GF-D8 (cell line): ENCODE data around the gene PLOD3.

Source experiments
- DNase-seq: peaks from one replicate; lab custom pipeline; 2025; lab: John Stamatoyannopoulos, UW

Gene PLOD3

DNA sequence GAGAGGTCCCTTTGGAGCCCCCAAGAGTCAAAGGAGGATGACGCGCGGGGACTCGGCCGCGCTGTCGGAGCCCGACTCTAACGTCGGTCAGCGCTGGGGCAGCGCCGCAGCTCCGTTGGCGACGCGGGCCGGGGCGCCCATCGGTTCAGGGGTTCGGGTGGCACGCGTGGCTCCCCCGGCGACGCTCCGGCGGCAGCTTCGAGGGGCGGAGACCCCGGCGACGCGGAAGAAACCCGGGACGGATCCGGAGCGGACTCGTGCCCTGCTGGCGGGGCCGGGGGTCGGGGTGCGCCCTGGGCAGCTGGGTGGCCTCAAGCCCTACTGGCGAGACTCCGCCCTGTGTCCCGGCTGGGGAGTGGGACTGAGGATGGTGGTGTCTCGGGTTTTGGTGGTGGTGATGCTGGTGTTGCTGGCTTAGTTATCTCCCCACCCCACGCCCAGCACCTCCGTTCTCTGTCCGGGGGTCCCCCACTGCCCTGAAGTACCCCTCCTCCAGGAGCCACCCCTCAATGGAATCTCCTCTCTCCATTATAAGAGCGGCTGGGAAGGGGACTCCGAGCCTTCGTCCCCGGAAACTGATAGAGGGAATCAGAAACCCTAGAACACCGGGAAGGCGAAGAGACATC lies 37.1 kb downstream of the PLOD3 start, which contains the start of gene NAT16:
TSS of gene NAT16 (minus strand) at position 164 of the 626 bp plus-strand sequence. CDS start 5,486 bp downstream, outside the sequence.
- DNase-seq = no peak

DNA sequence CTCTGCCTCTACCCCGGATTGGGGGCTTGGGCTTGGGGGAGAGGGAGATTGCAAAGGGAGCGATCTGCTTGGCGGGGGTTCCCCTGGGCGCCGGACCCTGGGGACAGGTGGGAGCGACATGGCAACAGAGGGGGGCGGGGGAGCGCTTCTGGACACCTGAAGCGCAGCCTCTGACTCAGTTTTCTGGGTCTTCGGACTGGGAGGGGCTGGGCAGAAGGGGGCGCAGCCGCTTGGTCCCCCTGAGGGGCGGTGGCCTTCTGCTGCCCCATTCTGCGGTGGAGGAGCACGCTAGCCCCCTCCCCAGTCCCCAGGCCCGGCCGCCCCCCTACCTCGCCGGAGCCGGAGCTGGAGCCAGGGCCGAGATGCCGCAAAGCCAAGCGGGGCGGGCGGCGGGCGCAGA lies 37.7 kb downstream of the PLOD3 start:
- DNase-seq = no peak

DNA sequence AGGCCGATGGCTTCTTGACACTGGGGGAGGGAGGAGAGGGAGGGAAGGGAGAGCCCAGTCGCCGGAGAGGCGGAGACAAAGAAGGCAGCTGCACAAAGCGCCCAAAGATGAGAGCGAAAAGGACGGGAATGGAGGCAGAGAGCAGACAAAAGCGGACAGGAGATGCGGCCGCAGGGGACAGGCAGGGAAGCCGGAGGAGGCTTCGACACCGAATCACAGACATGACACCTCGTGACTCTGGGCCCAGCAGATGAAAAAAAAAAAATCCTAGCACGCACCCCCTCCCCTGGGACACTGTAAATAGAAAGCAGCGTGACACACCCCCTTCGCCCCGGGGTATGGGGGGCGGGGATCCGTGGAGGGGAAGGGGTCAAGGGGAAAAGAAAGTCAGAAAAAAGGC lies 38.3 kb downstream of the PLOD3 start:
- no peak for DNase-seq

DNA sequence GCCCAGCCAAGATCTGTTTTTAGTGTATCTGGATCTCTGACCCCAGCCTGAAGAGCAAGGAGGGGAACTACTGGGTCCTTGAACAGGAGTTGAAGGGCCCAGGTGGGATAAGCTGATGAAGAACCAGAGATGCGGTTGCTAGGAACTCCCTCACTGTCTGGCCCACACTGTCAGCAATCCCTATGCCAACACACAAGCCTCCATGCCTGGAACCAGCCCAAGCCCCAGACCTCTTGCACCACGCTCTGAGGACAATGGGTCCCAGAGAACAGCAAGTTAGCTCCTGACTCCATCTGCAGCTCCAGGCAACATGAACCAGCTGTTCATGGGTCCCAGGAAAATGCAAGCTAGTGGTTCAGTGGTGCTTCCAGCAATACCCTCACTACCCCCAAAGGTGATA lies 39.7 kb downstream of the PLOD3 start:
- DNase-seq = no peak

DNA sequence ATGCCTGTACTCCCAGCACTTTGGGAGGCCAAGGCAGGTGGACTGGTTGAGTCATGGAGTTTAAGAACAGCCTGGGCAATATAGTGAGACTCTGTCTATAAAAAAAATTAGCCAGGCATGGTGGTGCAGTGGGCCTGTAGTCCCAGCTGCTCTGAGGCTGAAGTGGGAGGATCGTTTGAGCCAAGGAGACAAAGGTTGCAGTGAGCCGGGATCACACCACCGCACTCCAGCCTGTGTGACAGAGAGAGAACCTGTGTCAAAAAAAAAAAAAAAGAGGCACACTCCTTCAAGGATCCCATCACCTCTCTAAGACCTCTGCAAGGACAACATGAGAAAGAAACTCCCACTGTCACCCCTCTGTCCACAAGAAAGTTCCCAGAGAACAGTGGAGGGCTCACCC lies 41.7 kb downstream of the PLOD3 start:
- DNase-seq = no peak

DNA sequence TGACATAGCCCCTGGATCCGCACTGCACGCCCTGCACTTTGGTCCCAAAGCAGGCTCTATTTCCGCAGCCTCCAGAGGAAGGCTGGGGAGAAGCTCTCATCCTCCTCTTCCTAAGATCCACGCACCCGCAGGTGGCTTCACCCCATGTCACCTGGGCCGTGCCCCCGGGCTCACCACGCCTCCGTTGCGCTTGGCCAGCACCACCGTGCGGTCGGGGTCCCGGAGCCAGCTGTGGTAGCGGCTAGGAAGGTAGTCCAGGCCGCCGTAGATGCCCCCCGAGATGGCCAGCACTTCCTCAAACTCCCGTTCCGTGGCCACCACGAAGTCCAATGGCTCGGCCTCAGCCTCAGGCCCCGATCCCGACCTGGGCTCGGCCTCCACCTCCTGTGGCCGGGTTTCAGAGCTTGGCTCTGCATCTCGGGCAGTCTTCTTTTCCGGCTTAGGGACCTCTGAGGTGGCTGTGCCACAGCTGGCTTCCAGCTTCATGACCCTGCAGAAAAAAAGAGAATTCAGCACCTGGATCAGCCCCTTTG lies 43.0 kb downstream of the PLOD3 start:
- DNase-seq = no peak

DNA sequence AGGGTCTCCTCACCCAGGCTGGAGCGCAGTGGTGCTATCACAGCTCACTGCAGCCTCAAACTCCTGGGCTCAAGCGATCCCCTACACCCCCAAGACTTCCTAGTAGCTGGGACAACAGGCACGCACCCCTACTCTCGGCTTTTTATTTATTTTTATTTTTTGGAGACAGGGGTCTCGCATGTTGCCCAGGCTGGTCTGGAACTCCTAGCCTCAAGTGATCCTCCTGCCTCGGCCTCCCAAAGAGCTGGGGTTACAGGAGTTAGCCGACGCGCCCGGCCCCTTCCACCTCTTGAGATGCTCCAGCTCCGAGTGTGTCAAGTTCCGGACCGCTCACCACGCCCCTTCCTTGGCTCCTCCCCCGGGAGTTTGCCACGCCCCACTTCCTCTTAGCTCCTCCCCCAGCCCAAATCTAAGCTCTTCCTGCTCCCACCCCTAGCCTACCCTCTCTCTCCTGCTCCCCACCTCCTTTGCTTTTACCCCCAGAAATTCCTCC lies 43.6 kb downstream of the PLOD3 start:
- DNase-seq = no peak

DNA sequence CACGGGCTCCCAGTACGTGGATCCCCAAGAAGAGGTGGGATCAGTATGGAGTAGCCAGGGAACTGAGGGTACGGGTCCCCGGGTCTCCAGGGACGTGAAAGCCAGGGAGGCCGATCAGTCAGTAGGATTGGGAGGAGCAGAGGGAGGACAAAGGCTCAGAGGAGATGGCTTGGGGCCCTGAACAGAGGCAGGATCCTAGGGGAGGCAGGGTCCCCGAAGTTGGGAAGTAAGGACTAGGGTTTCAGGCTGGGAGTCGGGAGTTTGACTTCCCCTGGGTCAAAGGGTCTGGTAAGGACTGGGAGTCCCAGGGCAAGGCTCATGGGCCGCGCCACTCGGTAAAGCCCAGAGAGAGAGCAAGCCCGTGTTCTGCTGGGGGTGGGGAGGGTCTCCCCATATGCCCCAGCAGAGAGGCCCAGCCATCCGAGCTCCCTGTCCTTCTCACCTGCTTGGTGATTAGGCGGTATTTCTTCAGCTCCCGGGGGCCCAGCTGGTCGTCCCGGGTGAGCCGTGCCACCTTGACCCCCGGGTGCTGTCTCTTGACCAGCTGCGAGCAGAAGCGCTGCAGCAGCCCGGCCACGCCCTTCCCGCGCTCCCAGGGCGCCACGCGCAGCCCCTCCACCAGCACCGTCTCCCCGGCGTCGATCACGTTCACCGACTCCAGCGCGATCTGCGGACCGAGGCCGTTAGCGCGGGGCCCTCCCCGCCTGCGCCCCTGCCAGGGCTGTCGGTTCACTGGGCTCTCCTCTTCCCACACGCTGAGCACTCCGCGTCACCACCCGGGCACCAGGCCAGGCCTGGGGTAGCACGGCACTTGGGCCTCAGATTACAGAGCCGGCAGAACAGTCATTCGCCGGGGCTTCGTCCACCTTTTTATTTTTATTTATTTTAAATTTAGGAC lies 44.3 kb downstream of the PLOD3 start:
- no peak for DNase-seq

DNA sequence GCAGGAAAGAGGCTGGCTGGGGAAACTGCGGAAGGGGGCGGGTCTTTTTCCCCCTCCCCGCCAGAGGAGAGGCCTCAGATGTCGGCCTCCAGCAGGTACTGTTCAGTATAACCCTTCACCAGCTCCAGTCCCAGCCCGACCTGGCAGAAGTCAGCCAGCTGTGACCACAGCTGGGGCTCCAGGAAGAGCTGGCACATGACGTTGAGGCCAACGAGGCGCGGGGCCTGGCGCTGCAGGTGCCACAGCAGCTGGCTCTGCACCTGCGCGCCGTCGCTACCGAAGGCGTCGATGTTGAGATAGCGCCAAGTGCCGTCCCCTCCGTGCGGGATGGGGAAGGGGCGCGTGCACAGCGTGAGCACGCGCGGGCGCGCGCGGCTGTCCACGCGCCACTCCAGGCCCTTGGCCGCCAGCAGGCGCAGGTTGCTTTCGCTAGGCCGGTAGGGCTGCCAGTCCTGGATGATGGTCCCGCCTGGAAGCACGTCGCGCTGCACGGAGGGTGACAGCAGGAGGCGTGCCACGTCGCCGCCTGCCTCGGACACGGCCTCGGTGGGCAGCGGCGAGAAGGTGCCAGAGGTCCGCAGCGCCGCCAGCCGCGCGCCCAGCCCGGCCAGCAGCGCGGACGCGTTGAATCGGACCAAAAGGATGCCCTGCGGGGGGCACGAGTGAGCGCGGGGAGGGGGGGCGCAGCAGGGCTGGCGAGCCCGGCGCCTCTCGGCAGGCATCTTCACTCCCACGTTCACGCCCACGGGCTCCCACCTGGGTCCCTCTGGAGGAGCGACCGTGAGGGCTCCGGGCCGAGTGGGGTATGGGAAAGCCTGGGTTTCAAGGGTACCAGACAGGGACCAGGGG lies 45.2 kb downstream of the PLOD3 start:
- DNase-seq = no peak

DNA sequence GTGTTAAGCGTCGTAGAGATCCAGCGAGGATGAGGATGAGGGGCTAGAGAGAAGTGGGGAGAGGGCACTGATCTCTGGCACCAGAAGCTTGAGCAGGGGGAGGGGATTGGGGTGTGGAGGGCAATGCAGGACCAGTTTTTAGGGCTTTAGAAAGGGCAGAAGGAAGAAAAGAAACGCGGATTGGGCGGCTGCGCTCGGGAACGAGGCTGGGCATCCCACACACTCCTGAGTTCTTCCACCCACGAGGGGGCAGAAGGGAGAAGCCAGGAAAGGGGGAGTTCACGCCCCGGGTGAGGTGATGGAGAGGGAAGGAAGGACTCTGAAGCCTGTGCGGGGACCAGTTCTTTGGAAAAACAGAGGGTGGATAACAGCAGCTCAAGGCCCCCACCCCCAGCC lies 45.9 kb downstream of the PLOD3 start:
- no peak for DNase-seq

DNA sequence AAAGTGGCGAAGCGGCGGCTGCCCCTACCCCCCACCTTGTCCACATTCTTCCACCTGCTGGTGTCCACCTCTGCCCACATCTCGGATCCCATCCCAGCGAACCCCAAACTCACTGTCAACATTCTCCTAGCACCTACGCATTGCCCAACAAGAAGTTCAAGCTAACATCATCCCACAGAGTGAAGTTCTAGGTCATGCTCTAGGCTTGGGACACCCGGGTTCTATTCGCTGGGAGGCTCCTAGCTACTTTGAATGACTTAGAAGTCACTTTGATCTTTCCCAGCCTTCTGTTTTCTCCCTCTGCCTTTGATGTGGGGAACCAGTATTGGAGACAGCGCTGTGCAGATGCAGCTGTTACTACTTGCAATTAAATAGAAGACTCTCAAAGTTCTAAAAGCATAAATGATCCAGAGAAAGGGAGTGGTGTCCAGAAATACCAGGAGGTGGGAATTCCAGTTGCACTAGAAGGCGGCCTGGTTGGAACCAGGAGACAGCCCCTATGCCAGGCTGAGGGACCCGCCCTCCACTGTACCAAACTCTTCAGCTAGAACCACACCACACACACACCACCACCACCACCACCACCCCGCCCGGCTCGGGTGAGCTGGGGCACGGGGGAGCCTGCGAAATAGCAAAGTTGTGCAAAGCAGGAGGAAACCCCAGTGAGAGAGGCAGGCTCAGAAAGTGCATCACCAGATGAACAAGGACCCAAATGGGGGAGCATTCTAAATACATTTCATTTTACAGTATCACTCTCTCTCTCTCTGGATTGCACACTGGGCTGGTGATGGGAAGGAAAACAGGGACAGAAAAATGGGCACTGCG lies 46.6 kb downstream of the PLOD3 start:
- no peak for DNase-seq

DNA sequence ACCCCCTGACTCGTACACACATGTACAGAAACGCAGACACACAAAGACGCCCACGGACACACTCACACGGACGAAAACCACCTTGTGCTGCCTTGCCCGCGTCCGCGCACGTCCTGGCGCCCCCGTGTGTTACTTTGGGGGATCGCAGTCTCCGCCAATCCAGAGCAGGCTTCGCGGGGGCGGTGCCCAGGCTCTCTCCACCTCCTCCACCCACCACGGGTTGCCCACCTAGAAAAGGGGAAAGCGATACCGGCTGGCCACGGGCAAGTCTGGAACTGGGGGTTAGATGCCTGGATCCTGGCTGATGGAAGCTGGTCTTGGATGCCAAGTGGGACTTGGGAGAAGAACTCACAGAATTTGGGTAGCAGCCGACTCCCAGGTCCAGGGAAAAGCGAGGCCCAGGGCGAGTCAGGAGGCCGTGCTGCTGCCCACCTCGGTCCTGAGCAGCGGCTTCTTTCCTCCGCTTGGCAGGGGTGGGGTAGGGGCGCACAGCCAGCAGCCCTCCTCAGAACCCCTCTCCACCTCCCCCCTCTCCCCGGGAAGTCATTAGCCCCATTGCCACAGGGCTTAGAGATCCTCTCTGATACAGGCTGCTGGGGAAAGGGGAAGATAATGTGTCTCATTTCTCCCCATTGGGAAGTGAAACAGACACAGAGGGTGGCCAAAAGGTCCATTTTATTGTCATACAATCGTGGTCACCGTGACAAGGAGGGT lies 47.4 kb downstream of the PLOD3 start:
- no peak for DNase-seq

DNA sequence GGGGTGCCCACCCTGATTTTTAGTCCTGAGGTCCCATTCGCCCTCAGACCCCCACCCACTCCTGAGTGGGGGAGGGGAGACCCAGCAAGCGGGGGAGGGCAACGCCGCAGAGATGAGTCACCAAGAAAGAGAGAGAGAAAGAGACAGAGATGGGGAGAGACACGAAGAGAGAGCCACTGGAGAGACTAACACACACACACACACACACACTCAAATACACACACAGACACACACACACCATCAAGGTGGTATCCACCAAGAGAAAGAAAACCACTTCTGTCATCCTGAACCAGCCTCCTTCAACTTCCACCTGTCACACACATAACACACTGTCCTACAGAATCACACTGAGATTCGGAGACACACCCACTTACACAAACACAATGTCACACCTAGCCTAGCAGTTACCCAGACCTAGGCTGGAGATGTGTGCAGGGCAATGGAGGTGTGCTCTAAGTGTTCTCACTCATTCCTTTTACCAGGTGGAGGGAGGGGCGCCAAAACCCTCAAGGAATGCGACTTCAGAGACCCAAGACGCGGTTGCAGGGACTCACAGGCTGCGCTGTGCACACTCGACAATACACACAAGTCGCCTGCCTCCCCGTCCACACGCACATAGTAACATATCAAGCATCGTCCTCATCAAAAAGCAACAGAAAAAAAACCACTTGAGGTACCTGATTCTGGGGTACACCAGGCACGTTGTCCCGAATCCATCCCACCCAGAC lies 48.1 kb downstream of the PLOD3 start:
- DNase-seq = no peak

DNA sequence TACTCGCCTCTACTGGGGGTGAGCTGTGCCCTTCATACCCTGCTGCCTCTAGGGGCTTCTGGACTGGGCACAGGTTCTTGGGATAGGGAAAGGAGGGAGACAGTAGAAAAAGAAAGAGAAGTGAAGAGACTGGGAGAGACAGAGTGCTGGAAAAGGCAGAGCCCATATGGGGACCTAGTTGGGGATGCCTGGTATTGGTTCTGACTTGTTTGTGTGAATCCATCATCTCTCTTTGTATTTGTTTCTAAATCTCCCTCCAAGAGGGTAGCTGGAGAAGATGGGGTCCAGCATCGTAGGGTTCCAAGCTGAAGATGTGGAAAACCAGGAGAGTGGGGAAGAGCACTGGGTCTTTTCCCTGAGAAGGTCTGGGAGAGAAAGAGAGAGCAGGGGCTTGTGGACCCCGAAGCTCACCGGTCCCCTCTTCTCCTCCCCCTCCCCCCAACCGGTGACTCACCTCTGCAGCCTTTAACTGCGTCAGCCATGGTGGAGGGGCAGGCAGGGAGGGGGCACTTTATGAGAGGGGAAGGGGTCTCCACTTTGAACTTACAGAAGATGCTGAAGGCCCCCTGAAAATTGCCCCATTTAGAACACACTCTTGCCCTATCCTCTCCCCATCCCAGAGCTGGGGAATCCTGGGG lies 48.9 kb downstream of the PLOD3 start:
- DNase-seq = no peak

DNA sequence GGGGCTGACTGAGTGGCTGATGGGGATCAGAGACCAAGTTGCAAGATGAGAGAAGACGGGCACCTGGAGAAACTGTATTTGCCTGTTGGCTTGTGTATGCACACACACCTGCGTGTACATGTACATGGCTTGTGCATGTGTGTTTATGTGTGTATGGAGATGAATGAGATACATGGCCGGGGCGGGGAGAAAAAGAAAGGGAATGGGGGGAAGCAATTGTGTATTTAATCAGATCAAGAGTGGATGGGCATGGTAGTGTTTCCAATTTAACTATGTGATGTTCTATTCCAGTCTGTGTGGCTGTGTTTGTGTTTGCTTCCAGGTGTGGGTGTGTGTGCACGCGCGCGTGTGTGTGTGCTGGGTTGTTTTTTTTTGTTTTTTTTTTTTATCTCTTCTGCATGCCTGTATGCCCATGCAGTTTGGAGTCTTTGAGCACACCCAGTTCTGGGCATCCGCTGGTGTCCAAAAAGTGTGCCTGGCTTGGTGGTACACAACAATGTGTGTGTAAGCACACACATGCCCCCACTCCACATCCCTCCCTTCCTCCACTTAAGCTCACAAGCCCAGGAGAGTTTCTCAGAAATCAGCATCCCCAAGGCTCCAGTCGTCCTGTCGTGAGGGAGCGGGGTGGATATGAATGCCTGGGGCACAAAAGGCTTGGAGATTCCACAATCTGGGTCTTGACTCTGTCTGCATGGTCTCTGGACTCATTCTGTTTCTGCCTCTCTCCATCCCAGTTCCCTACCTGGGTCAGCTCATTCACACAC lies 49.6 kb downstream of the PLOD3 start:
- no peak for DNase-seq

DNA sequence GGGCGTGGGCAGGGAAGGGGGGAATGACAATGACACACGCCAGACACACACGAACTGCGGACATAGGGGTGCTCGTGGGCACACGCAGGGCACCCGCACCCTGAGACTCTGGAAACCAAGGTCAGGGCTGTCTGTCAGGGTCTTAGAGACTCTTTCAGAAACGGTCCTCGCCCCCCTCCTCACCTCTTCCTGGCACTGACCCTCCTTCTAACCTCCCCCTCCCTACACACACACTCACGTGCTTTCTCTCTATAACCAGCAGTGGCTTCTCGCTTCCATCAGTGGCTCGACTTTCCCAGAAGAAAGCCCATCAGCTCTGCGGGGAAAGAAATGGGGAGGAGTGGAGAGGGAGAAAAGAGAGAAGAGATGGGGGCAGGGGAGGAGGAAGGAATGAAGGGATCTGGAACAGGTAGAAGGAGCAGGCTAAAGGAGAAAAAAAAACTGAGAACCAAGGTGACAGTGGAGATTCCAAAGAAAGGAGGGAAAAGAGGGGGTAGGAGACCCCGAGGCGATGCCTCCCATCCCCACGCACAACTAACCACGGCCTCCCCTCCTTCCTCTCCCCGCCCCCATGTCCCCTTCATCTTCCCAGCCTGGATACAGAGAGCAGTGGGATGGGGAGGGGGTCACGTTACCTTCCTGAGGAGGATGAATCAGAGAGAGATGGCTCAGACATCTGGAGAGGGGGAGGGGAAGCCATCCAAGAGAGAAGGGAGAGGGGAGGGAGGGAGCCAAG lies 50.3 kb downstream of the PLOD3 start:
- no peak for DNase-seq

DNA sequence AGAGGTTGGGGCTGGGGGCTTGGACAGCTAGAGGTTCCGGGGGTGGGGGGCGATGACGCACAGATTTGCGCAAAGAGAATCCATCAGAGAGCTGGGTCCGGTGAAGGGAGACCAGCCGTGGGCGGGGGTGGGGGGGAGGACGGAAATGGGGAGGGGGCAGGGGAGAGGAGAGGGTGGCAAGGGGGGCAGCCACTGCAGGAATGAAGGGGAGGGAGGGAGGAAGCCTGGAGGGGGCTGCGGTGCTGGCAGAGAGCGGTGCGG lies 50.8 kb downstream of the PLOD3 start:
- no peak for DNase-seq

DNA sequence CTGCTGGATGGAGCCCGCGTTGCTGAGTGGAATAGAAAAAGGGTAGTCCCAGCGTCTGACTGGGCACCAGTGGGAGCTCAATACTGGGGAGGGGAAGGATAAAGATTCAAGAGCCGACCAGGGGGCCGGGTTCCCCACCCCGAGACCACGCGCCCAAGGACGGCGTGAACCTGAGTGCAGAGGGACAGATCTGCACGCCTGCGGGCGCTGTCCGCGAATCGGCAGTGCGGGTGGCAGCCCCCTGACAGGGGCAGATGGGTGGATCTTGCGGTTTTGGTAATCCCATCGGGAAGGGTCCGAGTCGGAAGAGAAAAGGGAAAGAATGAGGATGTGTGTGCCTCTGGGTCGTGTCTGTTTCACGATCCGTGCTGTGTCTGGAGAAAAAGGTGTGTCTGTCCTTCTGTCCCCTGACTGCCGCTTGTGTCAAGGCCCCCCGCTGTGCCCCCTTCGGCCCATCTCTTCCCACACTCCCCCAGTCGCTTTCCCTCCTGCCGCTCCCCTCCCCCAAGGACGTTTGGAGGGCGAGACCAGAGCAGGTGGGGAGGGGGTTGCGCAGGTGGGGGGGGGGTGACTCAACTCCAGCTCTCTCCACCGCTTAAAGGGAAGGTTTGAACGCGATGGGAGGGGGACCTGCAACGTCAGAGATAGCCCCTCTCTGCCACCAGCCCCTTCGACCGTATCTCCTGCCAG lies 51.3 kb downstream of the PLOD3 start:
- no peak for DNase-seq
